GM18868 (cell line): Measurements from ENCODE around the gene SRRM4.
"Not testable (repeated sequence)": the region's sequence is repeated elsewhere in the genome, so short reads cannot be mapped to it uniquely, and the experiment has no call there.

Source experiments
- ATAC-seq: cut with Tn5 transposase; IDR thresholded peaks from one replicate; pipeline ENCODE4 v1.9.1; 2021; ENCODE audit warnings: mild to moderate bottlenecking, moderate library complexity; ENCODE audit not compliant: unreplicated experiment

The SRRM4 gene

DNA sequence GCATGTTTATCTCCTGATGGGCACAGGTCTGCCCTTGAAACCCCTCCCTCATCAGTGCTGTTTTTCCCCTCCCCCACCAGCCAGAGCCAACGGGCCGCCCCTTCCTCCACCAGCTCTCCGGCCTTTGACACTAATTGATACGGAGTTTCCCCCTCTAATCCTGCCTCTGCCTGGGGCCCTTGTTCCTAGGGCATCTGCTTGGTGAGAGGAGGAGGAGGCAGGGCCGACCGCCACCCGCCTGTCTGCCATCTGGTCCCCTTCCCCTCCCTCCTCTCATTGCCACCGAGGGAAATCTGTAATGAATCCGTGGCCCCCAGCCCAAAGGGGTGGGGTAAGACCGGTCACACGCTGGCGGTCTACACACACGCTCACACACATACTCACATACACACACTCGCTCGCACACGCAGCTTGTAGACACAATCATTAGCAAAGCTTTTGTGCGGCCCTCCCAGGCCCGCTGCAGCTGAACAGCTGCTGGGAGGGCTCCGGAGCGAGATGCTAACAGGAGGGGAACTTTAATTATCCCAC, 27.4 kb downstream of the SRRM4 start:
- no peak for ATAC-seq

DNA sequence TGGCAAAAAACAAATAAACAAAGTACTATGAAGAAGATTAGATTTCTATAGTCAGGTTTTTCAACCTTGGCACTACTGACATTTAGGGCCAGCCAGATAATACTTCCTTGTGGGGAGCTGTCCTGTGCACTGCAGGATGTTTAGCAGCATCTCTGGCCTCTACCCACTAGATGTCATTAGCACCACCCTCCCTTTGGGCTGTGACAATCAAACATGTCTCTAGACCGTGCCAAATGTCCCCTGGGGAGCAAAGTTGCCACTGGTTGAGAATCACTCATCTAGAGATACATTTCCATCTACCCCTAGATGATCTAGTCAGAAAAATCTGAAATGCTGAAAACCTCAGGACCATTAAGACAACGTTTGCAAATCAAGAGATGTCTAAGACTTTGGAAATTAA, 29.9 kb downstream of the SRRM4 start:
- ATAC-seq = no peak

GRCh38 chr12:119012179-119012578, 30.8 kb downstream of the SRRM4 start:
- no peak for ATAC-seq

- ATAC-seq = no peak
These were observed 31.7 kb downstream of the SRRM4 start for GRCh38 chr12:119013023-119013422.

GRCh38 chr12:119014368-119014767, 33.0 kb downstream of the SRRM4 start:
- ATAC-seq = no peak

GRCh38 chr12:119016715-119017114, 35.4 kb downstream of the SRRM4 start:
- ATAC-seq = no peak

- ATAC-seq = no peak
These were observed 37.8 kb downstream of the SRRM4 start for GRCh38 chr12:119019166-119019565.

GRCh38 chr12:119020406-119021360, 39.3 kb downstream of the SRRM4 start:
- ATAC-seq = no peak

GRCh38 chr12:119024356-119024755, 43.0 kb downstream of the SRRM4 start:
- no peak for ATAC-seq

GRCh38 chr12:119025786-119026185, 44.4 kb downstream of the SRRM4 start:
- ATAC-seq = no peak

GRCh38 chr12:119033332-119033731, 52.0 kb downstream of the SRRM4 start:
- not testable (repeated sequence) for ATAC-seq

DNA sequence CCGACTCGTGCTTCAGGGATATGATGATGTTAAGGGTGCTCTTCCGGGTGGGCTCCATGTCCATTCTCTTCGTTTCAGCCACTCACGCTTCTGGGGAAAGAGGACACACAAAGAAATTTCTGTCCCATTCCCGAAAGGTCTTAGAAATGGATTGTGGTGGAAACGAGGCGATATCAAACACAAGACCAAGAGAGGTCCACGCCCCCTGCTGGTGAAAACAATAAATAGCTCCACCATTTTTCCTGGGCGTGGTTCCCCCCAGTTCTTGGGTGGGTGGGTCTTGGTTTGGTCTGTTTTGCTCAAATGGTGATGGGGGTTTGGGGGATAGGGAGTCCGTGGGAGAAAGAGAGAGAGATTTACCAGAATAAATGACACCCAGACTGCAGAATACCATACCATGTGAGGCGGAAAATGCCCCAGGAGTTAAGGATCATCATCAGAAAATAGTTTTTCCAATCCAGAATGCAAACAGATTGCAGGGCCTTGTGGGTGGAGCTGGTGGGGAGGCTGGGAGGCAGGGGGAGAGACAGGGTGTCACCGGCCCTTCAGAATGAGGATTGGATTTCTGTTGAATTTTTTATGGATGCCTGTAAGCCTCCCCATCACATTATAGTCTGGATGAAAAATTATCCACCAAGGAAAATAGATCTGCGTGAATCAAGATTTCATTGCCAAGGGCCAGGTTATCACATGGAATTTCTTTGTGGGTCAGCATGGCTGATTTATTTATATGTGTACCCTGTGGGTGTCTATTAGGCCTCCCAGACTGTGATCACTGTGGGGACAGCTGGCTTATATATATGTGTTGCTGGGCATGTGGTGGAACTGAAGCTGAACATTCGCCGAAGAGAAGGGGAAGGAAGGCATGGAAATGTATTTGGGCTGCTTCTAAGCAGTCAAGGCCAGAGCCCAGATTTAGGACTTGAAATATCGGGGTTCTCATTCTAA, 55.8 kb downstream of the SRRM4 start:
- ATAC-seq = no peak

DNA sequence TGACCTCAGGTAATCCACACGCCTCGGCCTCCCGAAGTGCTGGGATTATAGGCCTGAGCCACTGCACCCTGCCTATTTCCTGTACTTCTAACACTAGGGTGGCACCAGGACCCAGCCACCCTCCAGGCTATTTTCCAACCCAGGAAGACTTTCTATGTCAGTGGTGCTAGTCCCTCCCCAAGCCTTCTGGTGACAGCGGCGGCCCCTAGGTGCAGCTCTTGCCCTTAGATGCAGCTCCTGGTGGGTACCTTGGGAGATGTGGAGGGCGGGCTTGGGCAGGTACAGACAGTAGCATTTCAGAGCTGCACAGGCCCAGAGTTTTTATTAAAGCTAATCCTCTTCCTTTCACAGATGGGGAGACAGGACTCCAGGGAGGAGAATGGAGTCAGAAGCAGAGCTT, 62.8 kb downstream of the SRRM4 start:
- no peak for ATAC-seq

GRCh38 chr12:119047641-119048040, 66.3 kb downstream of the SRRM4 start:
- no peak for ATAC-seq

DNA sequence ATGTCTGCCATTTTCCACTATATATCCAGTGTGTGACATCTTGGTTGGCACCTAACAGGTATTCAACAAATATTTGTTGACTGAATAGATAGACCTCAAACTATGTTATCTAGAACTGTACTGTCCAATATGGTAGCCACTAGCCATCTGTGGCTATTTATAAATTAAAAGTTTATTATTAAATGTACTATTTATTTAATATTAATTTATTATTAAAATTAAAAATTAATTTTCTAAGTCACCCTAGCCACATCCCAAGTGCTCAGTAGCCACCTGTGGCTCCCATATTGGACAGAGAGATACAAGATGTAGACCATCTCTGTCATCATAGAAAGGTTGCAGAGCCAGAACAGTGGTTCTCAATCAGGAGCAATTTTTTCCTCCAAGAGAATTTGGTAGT, 69.3 kb downstream of the SRRM4 start:
- ATAC-seq = no peak

DNA sequence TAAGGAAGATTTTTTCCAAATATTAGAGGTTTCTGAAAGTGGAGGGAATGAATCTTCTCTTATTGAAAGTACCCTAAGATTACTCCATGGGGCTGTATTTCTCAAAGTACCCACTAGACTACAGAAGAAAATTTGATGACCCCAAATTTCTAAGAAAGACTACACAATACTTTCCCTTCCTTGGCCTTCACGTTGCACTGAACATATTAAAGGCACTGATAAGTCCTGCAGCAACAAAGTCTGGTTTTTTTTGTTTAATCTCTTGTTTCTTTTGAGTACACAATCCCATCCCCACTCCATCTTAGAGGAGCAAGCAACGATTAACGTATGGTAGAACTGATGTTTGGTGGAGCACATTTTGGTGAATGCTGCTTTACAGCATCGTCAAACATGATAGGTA, 70.1 kb downstream of the SRRM4 start:
- ATAC-seq = no peak

- no peak for ATAC-seq
These were observed 70.7 kb downstream of the SRRM4 start for GRCh38 chr12:119052001-119052400.

DNA sequence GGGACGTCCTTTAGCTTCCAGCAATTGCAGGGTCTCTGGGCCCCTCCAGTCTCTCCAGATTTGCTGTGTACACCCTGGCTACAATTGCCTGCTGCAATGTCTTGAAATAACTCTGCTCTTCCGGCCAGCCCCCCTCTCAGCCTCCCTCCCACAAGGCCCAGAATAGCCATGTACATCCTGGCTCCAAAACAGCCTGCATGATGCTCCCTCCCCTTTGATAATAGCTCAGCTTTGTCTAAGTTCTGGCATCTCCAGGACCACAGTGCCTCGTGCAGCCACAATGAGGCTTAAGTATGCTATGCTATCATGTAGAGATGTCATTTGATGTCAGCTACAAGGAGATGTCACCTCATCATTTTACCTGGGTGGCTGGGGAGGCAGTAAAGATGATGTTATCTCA, 74.6 kb downstream of the SRRM4 start:
- ATAC-seq = no peak

DNA sequence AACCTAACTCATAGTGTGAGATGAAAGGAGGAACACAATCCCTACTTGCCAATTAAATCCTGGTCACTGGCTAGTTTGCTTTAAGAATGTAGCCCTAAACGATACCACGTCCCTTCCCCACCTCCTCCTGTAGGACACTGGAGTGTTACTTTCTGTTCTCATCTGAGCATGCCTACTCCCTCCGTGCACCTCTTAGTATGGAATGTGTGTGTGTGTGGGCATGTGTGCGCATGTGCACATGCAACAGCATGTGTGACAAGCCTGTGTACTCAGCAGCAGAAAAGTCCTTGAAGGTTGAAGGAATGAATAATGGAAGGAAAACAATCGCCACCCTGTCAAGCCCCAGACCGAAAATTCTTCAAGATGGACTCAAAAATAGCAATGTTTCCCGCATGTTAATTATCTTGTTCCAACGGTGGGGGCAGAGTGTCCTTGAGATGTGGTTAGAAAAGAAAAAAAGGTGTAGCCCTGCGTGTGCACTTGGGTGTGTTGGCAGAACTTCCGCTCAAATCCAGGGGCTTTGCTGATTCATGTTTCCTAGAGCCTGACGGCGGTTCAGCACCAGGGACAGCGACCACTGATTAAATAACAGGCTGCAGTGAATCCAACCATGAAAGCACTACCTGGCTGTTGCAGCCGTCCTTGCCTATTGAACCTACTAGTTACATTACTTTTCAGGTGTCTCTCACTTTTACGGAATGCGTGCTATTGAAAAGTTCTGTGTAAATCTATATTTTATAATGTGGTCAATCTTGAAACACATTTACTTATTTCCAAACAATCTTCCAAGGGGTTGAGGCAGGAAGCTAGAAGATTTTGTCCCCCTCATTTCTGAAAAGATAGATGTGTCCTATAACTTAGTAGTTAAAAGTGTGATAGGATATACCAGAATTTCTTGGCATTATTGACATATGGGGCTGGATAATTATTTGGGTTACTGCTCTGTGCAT, 79.8 kb downstream of the SRRM4 start:
- no peak for ATAC-seq

GRCh38 chr12:119068129-119068856, 87.0 kb downstream of the SRRM4 start:
- ATAC-seq = no peak
